Thyroid gland (tissue), 4 donors: ENCODE measurements around the gene HIPK4. TPM values are rescaled to one million over a fixed set of nuclear protein-coding genes. Genes with fewer than 3 reads are reported as not detected.

Experiments
- DNase-seq, 2 donors: peaks; one replicate each; pipeline ENCODE4 v3.0.0-alpha.2; 2019
- H3K27ac ChIP-seq, 3 donors: fragments of 200-600 bp; sonication (generic); 1 replicate in 2 of 3; 2 replicates in 1 of 3; pipeline ENCODE4 v1.5.1; 2016 to 2019; ENCODE audit warnings: mild to moderate bottlenecking in 1 of 3, moderate library complexity in 1 of 3
- H3K27me3 ChIP-seq: fragments of 200-600 bp; sonication (generic); one replicate; pipeline ENCODE4 v1.5.1; 2019
- H3K36me3 ChIP-seq, 2 donors: fragments of 200-600 bp; sonication (generic); one replicate each; pipeline ENCODE4 v1.5.1; 2016 to 2019
- H3K4me1 ChIP-seq, 2 donors: fragments of 200-600 bp; sonication (generic); one replicate each; pipeline ENCODE4 v1.5.1; 2017 to 2019
- H3K4me3 ChIP-seq, 3 donors: fragments of 200-600 bp; sonication (generic); replicated peaks in 1 of 3; 1 replicate in 2 of 3; 2 replicates in 1 of 3; pipeline ENCODE4 v1.5.1; 2016; ENCODE audit warnings: mild to moderate bottlenecking in 1 of 3
- H3K9me3 ChIP-seq: fragments of 200-600 bp; sonication (generic); one replicate; pipeline ENCODE4 v1.5.1; 2017
- CTCF ChIP-seq, 6 experiments: fragments of 200-600 bp in 3 of 6; fragments of 450-650 bp in 3 of 6; sonication (generic) in 3 of 6; IDR thresholded peaks; one replicate each; pipeline ENCODE4 v1.5.1; 2016 to 2019; ENCODE audit warnings: antibody characterized with exemption in 6 of 6, mild to moderate bottlenecking in 2 of 6, inconsistent platforms in 1 of 6, moderate library complexity in 1 of 6
- POLR2A ChIP-seq, 2 donors: fragments of 450-650 bp; IDR thresholded peaks; one replicate each; pipeline ENCODE4 v1.6.1; 2017; ENCODE audit warnings: antibody characterized with exemption in 2 of 2, mild to moderate bottlenecking in 2 of 2, moderate library complexity in 1 of 2
- WGBS, 2 donors: methylation state at CpG; one replicate each; pipeline ENCODE4 v1.1.5; 2017; 5-methylcytosine and 5-hydroxymethylcytosine counted together
- intact Hi-C: fragments of 100-400 bp; cut with DNase I; formaldehyde crosslinking; loops from one replicate; pipeline ENCODE4 v1.15.1; 2023
- total RNA-seq, 4 donors: library from RNA; depleted of rRNA; stranded (reverse); fragments of >200 nt; gene quantifications; one replicate each; pipeline ENCODE4 v1.2.3, GENCODE V29; 2016

The HIPK4 gene
- total RNA-seq, 4 donors from 2014 or later, result 0.22 to 0.27 TPM; not detected in 2

GRCh38 chr19:40421993-40422747 is 32.2 kb upstream of the HIPK4 start:
- WGBS, 2 donors, result 73 to 75% methylated on average over 16 of the region's 16 CpGs
- intact Hi-C loops, result no loop called here
- no peak for DNase-seq
- Histone ChIP-seq H3K4me3 (peak overlapping the region in 1 of 3 donors; percentile 12), H3K9me3 (no peaks in the 10 kb centered on the region), H3K4me1 (peaks cover 35 to 36% of the 10 kb centered on the region in 2 donors), H3K27ac (peak overlapping the region; percentile 99 to 100 (median 99)), H3K27me3 (no peaks in the 10 kb centered on the region), H3K36me3 (peaks cover 9 to 10% of the 10 kb centered on the region in 2 donors)
- TF ChIP-seq CTCF (IDR thresholded peaks at IDR 0.05) (no peak), POLR2A (IDR thresholded peaks at IDR 0.05) (no peak)

DNA sequence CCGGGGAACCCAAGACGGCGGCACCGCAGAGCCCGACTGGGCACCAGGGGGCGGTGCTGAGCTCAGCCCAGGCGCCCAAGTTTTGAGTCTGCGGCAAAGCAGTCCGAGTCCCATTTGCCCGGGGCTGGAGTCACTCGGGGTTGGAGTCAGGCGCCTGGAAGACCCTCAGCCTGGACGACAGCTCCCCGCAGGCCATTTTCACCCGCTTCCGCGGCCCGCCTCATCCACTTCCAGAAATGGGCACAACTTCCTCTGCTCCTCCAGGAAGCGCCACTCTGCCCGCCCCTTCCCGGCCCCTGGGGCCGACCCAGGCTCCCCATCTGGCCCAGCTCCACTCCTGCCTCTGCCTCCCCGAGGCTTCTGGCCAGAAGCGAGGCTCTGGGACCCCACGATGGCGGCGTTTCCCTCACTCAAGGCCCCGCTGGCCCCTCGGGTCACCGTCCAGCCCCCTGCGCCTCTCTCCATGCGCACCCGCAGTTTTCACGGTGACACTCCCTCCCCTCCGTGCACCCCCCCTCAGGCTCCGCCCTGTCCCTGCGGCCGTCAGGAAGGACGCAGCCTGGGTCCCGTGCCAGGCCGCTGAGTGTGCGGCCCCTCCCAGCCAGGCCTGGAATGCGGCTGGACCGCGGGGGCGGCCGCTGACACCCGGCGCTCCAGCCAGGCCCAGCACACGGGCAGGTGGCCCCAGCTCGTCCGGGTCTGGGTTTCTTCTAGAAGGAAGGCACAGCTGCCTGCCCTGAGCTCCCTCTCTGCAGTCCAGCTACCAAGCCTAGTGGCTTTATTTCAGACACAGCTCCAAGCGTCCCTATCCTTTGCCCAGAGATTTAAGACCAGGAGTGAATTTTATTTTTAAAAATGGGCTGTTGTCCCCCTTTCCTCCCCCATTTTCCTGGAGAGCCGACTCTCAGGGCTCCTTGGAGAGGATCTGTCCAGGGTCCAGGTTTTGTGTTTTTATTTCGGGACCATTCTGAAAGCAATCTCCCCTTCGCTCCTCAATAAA is 31.1 kb upstream of the HIPK4 start:
- Histone ChIP-seq H3K36me3 (peaks cover 9 to 10% of the 10 kb centered on the region in 2 donors), H3K27me3 (no peaks in the 10 kb centered on the region), H3K9me3 (no peaks in the 10 kb centered on the region), H3K27ac (peak overlapping the region; percentile 99 to 100 (median 99)), H3K4me3 (peak overlapping the region; percentile 37 to 59 (median 55)), H3K4me1 (peaks cover 35 to 42% of the 10 kb centered on the region in 2 donors)
- 1 to 3% methylated on average over 35 to 42 of the region's 56 CpGs for WGBS, 2 donors
- peak; percentile 97 to 98 for DNase-seq
- TF ChIP-seq CTCF (IDR thresholded peaks at IDR 0.05) (peak; percentile 78 to 93 (median 90)), POLR2A (IDR thresholded peaks at IDR 0.05) (peak; percentile 85 to 97)
- intact Hi-C loops, result no loop called here

- Histone ChIP-seq H3K36me3 (peaks cover 9 to 10% of the 10 kb centered on the region in 2 donors), H3K4me3 (peak overlapping the region; percentile 37 to 59 (median 55)), H3K27ac (peak overlapping the region; percentile 99 to 100 (median 99)), H3K27me3 (no peaks in the 10 kb centered on the region), H3K4me1 (peaks cover 38 to 42% of the 10 kb centered on the region in 2 donors), H3K9me3 (no peaks in the 10 kb centered on the region)
- intact Hi-C loops, result no loop called here
- TF ChIP-seq POLR2A (IDR thresholded peaks at IDR 0.05) (no peak), CTCF (IDR thresholded peaks at IDR 0.05) (no peak)
- WGBS, 2 donors, result 49 to 56% methylated on average over 14 of the region's 14 CpGs
- no peak for DNase-seq
Measured at GRCh38 chr19:40420451-40420765, 30.4 kb upstream of the HIPK4 start.

DNA sequence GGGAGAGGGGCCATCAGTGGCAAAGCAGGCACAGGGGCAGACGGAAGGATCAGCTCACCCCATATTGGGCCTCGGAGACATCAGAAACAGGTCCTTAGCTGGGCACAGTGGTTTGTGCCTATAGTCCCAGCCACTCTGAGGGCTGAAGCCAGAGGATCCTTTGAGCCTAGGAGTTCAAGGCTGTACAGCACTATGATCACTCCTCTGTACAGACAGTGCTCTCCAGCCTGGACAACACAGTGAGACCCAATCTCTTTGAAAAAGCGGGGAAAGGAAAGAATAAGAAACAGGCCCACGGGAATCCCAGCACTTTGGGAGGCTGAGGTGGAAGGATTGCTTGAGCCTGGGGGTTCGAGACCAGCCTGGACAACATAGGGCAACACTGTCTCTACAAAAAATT is 29.8 kb upstream of the HIPK4 start:
- no peaks in the 10 kb centered on the region for H3K9me3 ChIP-seq
- H3K36me3 ChIP-seq, result peaks cover 9 to 10% of the 10 kb centered on the region in 2 donors
- H3K27ac ChIP-seq, result no peak overlapping the region
- H3K4me1 ChIP-seq, result peaks cover 45 to 49% of the 10 kb centered on the region in 2 donors
- no peak overlapping the region for H3K4me3 ChIP-seq
- no peak for DNase-seq
- no peaks in the 10 kb centered on the region for H3K27me3 ChIP-seq
- intact Hi-C loops, result no loop called here
- 80 to 93% methylated on average over 5 of the region's 5 CpGs for WGBS, 2 donors
- TF ChIP-seq CTCF (IDR thresholded peaks at IDR 0.05) (no peak), POLR2A (IDR thresholded peaks at IDR 0.05) (no peak)
